22Rv1 (cell line): ENCODE results near the gene CPS1.

ENCODE experiments used
- CTCF ChIP-seq: fragments of 450-650 bp; IDR thresholded peaks from 2 replicates; pipeline ENCODE4 v1.5.1; 2017; ENCODE audit warnings: mild to moderate bottlenecking
- ZFX ChIP-seq: fragments of 450-650 bp; IDR thresholded peaks from 2 replicates; pipeline ENCODE4 v1.6.1; 2017; ENCODE audit warnings: antibody characterized with exemption, borderline replicate concordance

- TF ChIP-seq CTCF: no peak
- no peak for TF ChIP-seq ZFX
These were observed 171.2 kb downstream of the CPS1 start for GRCh38 chr2:210727549-210727948.
